K562 (cell line): Measurements from ENCODE around the gene KATNB1. TPM values are rescaled to one million over a fixed set of nuclear protein-coding genes. Genes with fewer than 3 reads are reported as not detected.
A peak's percentile ranks its signal among the peaks of the same experiment; 100 is the strongest.

ENCODE experiments used
- ILK ChIP-seq: fragments of 450-650 bp; IDR thresholded peaks from 2 replicates; pipeline ENCODE4 v1.6.1; 2016; ENCODE audit warnings: missing genetic modification characterization, low read depth, mild to moderate bottlenecking, missing compliant biosample characterization, moderate library complexity, borderline replicate concordance
- KAT7 ChIP-seq: sonication (generic); formaldehyde crosslinking; IDR thresholded peaks from 2 replicates; pipeline ENCODE4 v1.8.0; 2022; ENCODE audit warnings: missing genetic modification reagents, mild to moderate bottlenecking, borderline replicate concordance
- MAFF ChIP-seq: IDR thresholded peaks from 2 replicates; pipeline ENCODE4 v1.6.1; 2012; ENCODE audit warnings: low read length, improper control_type of control experiment
- MAX ChIP-seq: sonication (generic); formaldehyde crosslinking; IDR thresholded peaks from 2 replicates; pipeline ENCODE4 v1.9.0; 2022; ENCODE audit warnings: mild to moderate bottlenecking, missing genetic modification reagents
- NCOA6 ChIP-seq: fragments of 450-650 bp; IDR thresholded peaks from 2 replicates; pipeline ENCODE4 v1.6.1; 2017; ENCODE audit warnings: mild to moderate bottlenecking
- PHF21A ChIP-seq: fragments of 450-650 bp; IDR thresholded peaks from 2 replicates; pipeline ENCODE4 v1.6.1; 2017; ENCODE audit warnings: low read depth, borderline replicate concordance
- RBBP5 ChIP-seq: fragments of 200-600 bp; sonication (generic); IDR thresholded peaks from 2 replicates; pipeline ENCODE4 v1.6.1; 2012; ENCODE audit warnings: borderline replicate concordance, mild to moderate bottlenecking, low read length, control low read depth, inconsistent platforms; ENCODE audit not compliant: insufficient read depth, poor library complexity, severe bottlenecking
- RFX7 ChIP-seq: fragments of 250-450 bp; sonication (Bioruptor Pico); IDR thresholded peaks from 2 replicates; pipeline ENCODE4 v1.5.1; 2021; ENCODE audit warnings: mild to moderate bottlenecking
- RHOXF2B ChIP-seq: fragments of 250-450 bp; sonication (Bioruptor Pico); conservative IDR thresholded peaks from 2 replicates; pipeline ENCODE4 v1.5.1; 2021
- STAT5B ChIP-seq: fragments of 250-450 bp; sonication (Bioruptor Pico); IDR thresholded peaks from 2 replicates; pipeline ENCODE4 v1.8.0; 2021; ENCODE audit warnings: mild to moderate bottlenecking, inconsistent platforms
- TFAP4 ChIP-seq: sonication (generic); formaldehyde crosslinking; IDR thresholded peaks from 2 replicates; pipeline ENCODE4 v1.8.0; 2022; ENCODE audit warnings: missing genetic modification reagents, mild to moderate bottlenecking, moderate library complexity, borderline replicate concordance
- ZC3H4 ChIP-seq: sonication (generic); formaldehyde crosslinking; IDR thresholded peaks from 2 replicates; pipeline ENCODE4 v1.9.0; 2021; ENCODE audit warnings: missing genetic modification reagents, borderline replicate concordance
- ZNF134 ChIP-seq: fragments of 250-450 bp; sonication (Bioruptor Pico); conservative IDR thresholded peaks from 2 replicates; pipeline ENCODE4 v1.4.0; 2020
- ZNF217 ChIP-seq: sonication (generic); formaldehyde crosslinking; IDR thresholded peaks from 2 replicates; pipeline ENCODE4 v1.8.0; 2022; ENCODE audit warnings: mild to moderate bottlenecking, missing genetic modification reagents
- ZNF318 ChIP-seq, 2 experiments: fragments of 450-650 bp; IDR thresholded peaks; 2 replicates each; pipeline ENCODE4 v1.6.1; 2016; ENCODE audit warnings: mild to moderate bottlenecking in 2 of 2, borderline replicate concordance in 1 of 2, low read depth in 1 of 2, moderate library complexity in 1 of 2
- ZNF41 ChIP-seq: fragments of 250-450 bp; sonication (Bioruptor Pico); conservative IDR thresholded peaks from 2 replicates; pipeline ENCODE4 v1.4.0; 2020; ENCODE audit warnings: mild to moderate bottlenecking
- ZNF589 ChIP-seq: fragments of 200-800 bp; sonication (Bioruptor generic); IDR thresholded peaks from 2 replicates; pipeline ENCODE4 v1.6.1; 2016; ENCODE audit warnings: low read depth, missing genetic modification characterization, missing compliant biosample characterization
- ZNF830 ChIP-seq: fragments of 250-450 bp; sonication (Bioruptor Pico); IDR thresholded peaks from 2 replicates; pipeline ENCODE4 v1.5.0; 2021; ENCODE audit warnings: mild to moderate bottlenecking
- polyA plus RNA-seq, 8 experiments: library from polyadenylated mRNA; depleted of rRNA in 4 of 8; stranded (reverse) in 5 of 8; unstranded in 3 of 8; fragments of >200 nt; fragmentation: Nextera tagmentation in 2 of 8; fragmentation: Illumina TruSeq in 1 of 8; extraction: Ambion mirVana in 2 of 8; extraction: Trizol in 1 of 8; gene quantifications; 2 replicates each; pipeline versions ENCODE4 v1.2.1 to v1.2.3, GENCODE V29; 2011 to 2014; ENCODE audit warnings: inconsistent platforms in 1 of 8, missing spikeins in 1 of 8
- total RNA-seq, 7 experiments: library from RNA; depleted of rRNA in 6 of 7; stranded (reverse); fragments of >200 nt in 6 of 7; fragmentation: Illumina TruSeq in 2 of 7; extraction: Trizol in 2 of 7; gene quantifications; 2 replicates each; pipeline versions ENCODE4 v1.2.1 to v1.2.3, GENCODE V29; 2011 to 2021; ENCODE audit warnings: low replicate concordance in 1 of 7

The KATNB1 gene
- total and polyA plus RNA-seq, 9 of the 15 experiments (the other 6 are each of a cell fraction or from before 2014, with no cell fraction given), result 1.2 to 52.6 (median 21.9) TPM

DNA sequence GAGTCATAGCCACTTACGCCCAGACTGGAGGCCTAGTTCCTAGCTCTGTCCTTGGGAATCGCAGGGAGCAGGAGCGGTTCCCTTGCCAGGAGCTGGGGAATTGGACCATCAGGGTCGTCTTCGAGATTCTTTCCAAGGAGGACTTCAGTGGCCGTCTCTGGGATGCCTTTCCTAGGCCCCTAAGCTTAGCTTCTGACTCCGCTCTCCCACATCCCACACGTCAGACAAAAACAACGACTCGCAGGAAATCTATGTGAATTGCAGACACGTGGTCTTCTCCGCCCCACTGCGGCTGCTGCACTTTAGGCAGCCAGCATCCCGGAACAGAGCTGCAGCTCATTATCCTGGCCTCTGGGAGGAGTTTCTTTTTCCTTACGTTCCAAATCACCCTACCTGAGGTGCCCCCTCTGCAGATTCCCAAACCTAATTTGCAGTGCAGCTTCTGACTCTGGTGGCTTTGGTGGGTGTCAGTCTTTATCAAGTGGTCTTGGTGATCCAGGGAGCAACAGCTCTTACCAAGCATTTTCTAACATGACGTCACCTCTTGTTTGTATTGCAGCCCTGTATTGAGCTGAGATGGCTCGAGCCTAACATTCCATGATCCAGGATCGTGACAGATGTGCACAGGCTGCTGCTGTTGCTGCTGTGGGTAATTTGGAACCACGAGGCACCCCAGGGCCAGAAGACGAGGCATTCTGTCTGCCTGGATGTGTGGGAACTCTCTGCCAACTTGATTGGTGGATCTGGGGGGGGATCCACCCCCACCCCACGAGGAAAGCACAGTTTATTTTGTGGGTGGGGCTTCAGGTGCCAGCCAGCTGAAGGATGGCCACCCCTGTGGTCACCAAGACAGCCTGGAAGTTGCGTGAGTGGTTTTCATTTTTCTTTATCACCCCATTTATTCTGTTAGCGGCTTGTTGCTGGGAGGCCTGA, 1.1 kb downstream of the KATNB1 start (continued):
- TF ChIP-seq ZNF318 (IDR thresholded peaks at IDR 0.05; ENCODE audit: borderline replicate concordance in 1 of 2, low read depth in 1 of 2), result no peak
- TF ChIP-seq KAT7, result 0 out of 2 replicates have a peak, but pooled peaks have one; percentile 46
- no peak for TF ChIP-seq ZNF134 (CRISPR knock-in tag)
- no peak for TF ChIP-seq MAFF
- no peak for TF ChIP-seq ZNF830
- peak; percentile 34; the same call in 1 of the 2 replicates for TF ChIP-seq TFAP4
- TF ChIP-seq NCOA6, result no peak
- no peak for TF ChIP-seq RFX7 (CRISPR knock-in tag)
- no peak for TF ChIP-seq STAT5B (CRISPR knock-in tag)
- no peak for TF ChIP-seq PHF21A
- no peak for TF ChIP-seq ZNF589 (CRISPR knock-in tag)
- TF ChIP-seq ZNF217 (CRISPR knock-in tag), result no peak
- TF ChIP-seq RHOXF2B (CRISPR knock-in tag), result no peak
- TF ChIP-seq MAX (CRISPR knock-in tag), result peak; percentile 88
- no peak for TF ChIP-seq ZNF41 (CRISPR knock-in tag)
- no peak for TF ChIP-seq RBBP5
- no peak for TF ChIP-seq ILK
- TF ChIP-seq ZC3H4 (CRISPR knock-in tag), result no peak
